HG03469 (cell line): ENCODE data around the gene CFL1.

Source experiments
- ATAC-seq: cut with Tn5 transposase; IDR thresholded peaks from one replicate; pipeline ENCODE4 v1.9.1; 2021; ENCODE audit warnings: mild to moderate bottlenecking, moderate library complexity, moderate number of reproducible peaks; ENCODE audit not compliant: unreplicated experiment

CFL1 gene

DNA sequence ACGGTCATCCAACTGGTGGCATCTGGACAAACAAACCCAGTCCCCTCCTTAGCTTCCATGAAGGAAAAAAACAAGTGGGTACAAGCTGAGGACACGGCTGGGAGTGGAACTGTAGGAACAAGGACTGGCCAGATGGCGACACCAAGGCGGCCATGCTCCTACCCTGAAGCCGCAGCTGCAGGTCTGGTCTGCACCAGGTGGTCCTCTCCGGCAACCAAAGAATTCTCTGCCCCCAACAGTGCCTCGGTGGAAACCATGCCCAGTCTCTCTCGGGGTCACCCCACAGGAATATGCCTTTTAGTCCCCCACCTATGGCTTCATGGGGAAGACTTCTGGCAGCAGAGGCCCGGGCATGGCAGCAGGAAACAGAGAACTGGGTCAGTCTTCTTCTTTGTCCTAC is 48.5 kb downstream of the CFL1 start:
- no peak for ATAC-seq

DNA sequence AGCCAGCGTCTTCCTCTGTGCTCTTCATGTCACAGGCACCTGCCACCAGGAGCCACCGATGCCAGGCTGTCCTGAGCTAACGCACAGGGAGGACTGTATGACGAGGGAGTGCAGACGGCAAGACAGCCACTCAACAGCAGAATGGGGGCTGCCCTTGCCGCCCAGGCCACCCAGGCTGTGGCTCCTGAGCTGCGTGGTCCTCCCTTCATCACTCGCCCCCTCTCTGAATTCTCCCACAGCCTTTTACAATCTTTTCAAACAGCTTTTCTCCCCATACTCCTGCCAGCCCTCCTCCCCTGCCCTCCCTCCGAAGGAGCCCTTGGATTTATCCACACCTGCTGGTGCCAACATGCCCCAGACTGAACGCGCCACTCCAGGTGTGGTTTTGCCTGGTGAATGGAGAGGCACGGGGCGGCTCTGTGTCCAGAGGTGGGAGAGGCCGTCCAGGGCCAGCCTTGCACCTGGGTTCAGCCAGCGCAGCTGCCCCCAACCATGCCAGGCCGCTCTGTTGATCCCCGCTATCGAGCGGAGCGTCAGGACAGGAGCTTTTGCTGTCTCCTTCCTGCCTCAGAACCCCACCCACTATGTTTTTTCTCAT is 49.1 kb downstream of the CFL1 start:
- ATAC-seq = no peak

DNA sequence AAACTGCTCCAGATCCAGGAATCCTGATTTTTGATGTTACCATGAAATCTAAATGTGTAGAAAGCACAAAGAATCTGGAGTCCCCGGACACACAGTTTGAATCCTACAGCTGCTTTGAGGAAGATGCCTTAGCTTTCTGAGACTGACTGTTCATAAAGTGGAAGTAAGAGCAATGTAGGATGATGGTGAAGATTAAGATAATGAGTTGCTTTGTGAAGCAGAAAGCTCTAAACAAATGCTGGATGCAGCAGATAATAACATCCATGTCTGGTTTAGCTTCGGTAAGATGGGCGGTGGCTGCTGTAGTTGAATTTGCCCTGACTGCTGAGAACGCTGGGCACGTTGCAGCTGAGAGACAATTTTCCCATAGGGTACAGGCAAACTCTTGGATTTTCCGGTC is 51.0 kb downstream of the CFL1 start:
- ATAC-seq = no peak
